ENCODE results near the gene POMGNT2.
"Not testable (repeated sequence)": the region's sequence is repeated elsewhere in the genome, so short reads cannot be mapped to it uniquely, and the experiment has no call there.

The POMGNT2 gene

GRCh38 chr3:43075904-43076661, 29.8 kb downstream of the POMGNT2 start:
- no peak for DNase-seq

- DNase-seq: no peak
Observed at GRCh38 chr3:43074901-43075689, 30.8 kb downstream of the POMGNT2 start.

GRCh38 chr3:43074482-43074881, 31.4 kb downstream of the POMGNT2 start:
- no peak for DNase-seq

GRCh38 chr3:43073836-43074220, 32.1 kb downstream of the POMGNT2 start:
- no peak for DNase-seq

GRCh38 chr3:43073116-43073835, 32.6 kb downstream of the POMGNT2 start:
- DNase-seq: no peak

DNA sequence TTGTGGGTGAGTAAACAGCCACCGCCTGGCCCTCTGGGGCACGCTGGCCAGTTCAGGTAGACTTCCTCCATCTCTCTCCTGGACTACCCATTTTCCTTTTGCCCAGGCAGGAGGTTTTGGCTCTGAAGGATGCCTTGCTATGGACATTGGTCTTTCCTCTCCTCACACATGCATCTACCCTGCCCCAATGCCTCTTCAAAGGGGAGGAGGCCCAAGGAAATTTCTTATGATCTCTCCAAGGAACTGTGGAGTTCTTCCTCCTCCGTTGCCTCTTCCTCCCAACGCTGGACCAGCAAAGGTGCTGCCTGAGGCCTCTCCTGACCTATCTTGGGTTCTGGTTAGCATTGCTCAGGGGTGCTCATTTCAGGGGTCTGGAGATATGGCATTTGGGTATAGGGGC, 33.5 kb downstream of the POMGNT2 start:
- no peak for DNase-seq

GRCh38 chr3:43071313-43071893, 34.5 kb downstream of the POMGNT2 start:
- DNase-seq: no peak

- DNase-seq: not testable (repeated sequence)
Observed at GRCh38 chr3:43070670-43071069, 35.2 kb downstream of the POMGNT2 start.

DNA sequence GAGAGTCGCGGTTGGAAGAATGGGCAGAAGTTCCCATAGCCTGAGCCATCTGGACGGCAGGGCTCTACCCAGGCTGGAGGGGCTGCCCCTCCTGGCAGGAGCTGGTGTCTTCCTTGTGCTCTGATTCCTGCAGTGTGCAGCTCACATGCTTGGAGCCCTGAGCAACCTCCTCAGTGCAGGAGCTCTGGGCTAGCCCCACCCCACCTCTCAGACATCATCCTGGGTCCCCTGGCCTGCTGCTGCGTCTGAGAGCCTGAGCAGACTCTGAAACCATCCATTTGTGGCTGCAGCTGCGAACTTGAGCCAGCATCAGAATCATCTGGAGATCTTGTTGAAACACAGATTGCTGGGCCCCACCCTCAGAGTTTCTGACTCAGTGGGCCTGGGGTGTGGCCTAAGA, 42.8 kb downstream of the POMGNT2 start:
- no peak for DNase-seq

- no peak for DNase-seq
Observed at GRCh38 chr3:43062564-43063040, 43.3 kb downstream of the POMGNT2 start.

GRCh38 chr3:43062040-43062563, 43.8 kb downstream of the POMGNT2 start:
- DNase-seq: no peak

DNA sequence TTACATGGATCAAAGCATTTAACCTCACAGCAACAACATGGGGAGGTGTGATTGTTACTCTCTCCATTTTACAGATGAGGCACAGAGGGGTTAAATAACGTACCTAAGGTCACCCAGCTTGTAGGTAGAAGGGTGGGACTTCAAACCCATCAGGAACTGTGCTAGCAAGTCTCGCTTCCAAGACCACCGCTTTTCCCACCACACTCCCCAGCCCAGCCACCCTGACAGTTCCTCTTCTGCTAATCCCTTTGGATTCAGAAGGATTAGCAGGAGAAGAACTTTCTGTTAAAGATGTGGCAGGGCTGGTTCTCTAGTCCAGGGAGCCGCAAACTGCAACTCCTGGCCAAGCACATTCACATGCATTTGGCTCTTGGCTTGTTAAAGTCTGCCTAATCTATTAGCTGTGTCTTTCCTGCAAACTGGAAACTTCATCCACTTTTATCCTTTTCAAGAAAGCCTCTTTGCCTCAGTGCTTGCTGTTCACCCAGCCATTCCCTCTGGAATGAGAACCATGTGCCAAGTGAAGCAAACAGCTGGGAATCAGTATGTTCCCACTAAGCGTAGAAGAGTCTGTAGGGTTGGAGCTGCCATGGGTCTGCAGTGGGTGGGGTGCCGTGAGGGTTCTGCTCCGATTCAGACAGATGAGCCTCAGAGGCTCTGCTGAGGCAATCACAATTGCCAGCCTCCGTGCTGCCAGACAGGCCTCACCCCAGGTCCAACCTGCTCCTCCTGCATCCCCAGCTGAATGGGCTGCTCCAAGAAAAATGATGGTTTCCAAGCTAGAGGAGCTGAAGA, 44.6 kb downstream of the POMGNT2 start:
- DNase-seq: no peak

- no peak for DNase-seq
Observed at GRCh38 chr3:43059456-43059855, 46.4 kb downstream of the POMGNT2 start.

DNA sequence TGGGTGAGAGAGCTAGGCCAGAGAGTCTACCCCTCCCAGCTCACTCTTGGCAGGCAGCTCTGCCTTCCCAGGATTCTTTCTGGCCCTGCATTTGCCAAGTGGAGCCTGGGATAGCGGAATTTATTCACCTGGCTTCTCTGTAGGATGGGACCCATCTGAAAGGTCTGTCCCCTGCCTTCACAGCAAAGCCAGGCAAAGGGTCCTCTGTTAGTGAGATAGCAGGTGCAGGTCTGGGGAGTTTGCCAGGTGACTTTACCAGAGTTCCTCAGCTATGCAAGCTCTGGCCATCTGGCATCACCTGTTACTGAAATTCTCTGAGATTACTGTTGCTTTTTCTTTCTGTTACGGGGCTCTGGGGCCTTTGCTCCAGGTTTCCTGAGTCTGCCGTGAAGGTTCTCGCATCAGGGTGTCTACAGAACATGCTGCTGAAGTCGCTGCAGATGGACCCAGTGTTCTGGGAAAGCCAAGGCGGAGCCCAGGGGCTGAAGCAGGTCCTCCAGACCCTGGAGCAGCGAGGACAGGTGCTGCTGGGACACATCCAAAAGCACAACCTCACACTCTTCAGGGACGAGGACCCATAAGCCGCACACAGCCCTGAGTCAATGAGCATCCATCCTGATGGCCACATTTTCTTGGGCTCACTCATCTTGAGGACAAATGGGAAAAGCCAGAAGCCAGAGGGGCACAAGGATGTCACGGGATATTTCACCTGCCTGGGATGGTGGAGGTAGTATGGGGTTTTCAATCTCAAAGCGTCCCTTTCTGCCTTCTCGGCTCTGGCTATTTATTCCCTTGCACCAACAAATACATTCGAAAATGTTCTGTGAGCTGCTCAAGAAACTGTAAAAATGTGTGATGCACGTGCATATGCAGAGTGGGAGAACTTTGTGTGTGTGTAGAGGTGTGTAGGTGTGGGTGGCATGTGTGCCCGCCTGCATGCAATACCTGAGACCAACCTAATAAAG, 49.8 kb downstream of the POMGNT2 start:
- no peak for DNase-seq

DNA sequence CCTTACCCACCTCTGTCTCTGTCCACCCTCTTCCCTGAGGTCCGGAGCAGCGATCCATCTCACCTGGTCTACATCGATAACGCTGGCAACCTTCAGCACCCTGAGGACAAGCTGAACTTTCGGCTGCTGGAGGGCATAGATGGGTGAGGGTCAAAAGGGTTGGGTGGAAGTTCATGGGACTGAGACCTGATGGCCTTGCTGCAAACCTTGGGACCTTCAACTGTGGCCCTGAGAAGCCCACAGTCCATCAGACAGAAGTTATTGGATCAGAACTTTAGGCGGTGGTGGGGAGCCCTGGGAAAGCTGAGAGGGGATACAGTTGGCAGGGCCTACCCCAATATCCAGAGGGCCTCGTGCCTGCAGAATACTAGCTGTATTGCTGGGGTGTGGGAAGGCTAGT, 50.5 kb downstream of the POMGNT2 start:
- DNase-seq: no peak

- DNase-seq: no peak
Observed at GRCh38 chr3:43054754-43055153, 51.1 kb downstream of the POMGNT2 start.

DNA sequence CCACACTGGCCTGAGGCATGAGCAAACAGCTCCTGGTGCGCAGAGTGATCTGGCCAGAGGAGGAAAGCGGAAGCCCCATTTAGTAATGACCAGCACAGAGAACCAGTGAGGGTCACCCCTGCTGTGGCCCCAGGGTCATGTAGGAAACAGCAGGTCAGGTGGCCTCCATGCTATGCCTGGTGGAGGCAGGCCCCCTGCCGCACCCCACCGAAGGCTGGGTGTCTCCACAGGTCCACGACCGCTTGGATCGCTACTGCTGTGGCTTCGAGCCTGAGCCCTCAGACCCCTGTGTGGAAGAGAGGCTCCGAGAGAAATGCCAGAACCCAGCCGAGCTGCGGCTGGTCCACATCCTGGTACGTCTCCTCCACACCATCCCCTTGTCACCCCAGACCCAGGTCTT, 52.6 kb downstream of the POMGNT2 start:
- no peak for DNase-seq

GRCh38 chr3:43048470-43048869, 57.4 kb downstream of the POMGNT2 start:
- DNase-seq: no peak

GRCh38 chr3:43046583-43046982, 59.3 kb downstream of the POMGNT2 start:
- no peak for DNase-seq

GRCh38 chr3:43045079-43045478, 60.8 kb downstream of the POMGNT2 start:
- not testable (repeated sequence) for DNase-seq

GRCh38 chr3:43043793-43044192, 62.1 kb downstream of the POMGNT2 start:
- DNase-seq: no peak
